ENCODE measurements around the gene MS4A18.
"Not testable (repeated sequence)": the region's sequence is repeated elsewhere in the genome, so short reads cannot be mapped to it uniquely, and the experiment has no call there.

DNA sequence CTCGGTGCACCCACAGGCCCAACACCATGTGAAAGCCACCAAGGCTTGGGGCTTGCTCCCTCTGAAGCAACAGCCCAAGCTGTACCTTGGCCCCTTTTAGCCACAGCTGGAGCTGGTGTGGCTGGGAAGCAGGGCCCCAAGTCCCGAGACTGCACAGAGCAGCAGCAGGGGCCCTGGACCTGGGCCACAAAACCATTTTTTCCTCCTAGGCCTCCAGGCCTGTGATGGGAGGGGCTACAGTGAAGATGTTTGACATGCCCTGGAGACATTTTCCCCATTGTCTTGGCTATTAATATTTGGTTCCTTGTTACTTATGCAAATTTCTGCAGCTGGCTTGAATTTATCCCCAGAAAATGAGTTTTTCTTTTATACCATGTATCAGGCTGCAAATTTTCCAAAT lies 46.3 kb upstream of the MS4A18 start:
- TF ChIP-seq, protein P1, sequence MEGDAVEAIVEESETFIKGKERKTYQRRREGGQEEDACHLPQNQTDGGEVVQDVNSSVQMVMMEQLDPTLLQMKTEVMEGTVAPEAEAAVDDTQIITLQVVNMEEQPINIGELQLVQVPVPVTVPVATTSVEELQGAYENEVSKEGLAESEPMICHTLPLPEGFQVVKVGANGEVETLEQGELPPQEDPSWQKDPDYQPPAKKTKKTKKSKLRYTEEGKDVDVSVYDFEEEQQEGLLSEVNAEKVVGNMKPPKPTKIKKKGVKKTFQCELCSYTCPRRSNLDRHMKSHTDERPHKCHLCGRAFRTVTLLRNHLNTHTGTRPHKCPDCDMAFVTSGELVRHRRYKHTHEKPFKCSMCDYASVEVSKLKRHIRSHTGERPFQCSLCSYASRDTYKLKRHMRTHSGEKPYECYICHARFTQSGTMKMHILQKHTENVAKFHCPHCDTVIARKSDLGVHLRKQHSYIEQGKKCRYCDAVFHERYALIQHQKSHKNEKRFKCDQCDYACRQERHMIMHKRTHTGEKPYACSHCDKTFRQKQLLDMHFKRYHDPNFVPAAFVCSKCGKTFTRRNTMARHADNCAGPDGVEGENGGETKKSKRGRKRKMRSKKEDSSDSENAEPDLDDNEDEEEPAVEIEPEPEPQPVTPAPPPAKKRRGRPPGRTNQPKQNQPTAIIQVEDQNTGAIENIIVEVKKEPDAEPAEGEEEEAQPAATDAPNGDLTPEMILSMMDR (IDR thresholded peaks at IDR 0.05) = not testable (repeated sequence)
- not testable (repeated sequence) for TF ChIP-seq POLR2A (IDR thresholded peaks at IDR 0.05)

All from lower leg skin (tissue), 3 donors.